ENCODE results near the gene TNFSF18. TPM values are rescaled to one million over a fixed set of nuclear protein-coding genes. Genes with fewer than 3 reads are reported as not detected.

Gene TNFSF18
- total and polyA plus RNA-seq, 4 donors: 0.50 to 1.7 (median 0.91) TPM

DNA sequence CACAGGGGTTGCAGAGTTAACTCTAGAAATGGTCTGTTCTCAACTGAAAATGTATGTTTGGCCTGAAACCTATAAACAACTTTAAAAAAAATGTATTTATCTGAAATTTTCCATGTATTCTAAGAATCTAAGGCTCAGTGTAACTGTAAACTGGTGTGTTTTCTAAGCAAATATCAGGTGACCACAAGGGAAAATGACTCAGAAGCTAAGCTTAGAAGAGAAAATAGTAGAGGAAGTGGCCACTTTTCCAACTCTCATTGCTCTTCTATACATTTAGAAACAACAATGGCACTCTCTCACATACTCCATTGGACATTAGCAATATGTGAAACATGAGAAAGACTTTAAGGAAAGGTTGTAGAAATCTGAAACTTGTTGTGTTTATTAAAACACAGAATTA lies 7.5 kb downstream of the TNFSF18 start:
- no peaks in the 10 kb centered on the region for H3K9me3 ChIP-seq (ENCODE audit: control insufficient read depth, insufficient read depth, low read length)
- no peak overlapping the region for H3K27ac ChIP-seq (ENCODE audit: low read depth, low read length)
- H3K27me3 ChIP-seq (ENCODE audit: control insufficient read depth, insufficient read depth, low read length): no peaks in the 10 kb centered on the region
- no peak for DNase-seq (ENCODE audit: low read depth in 4 of 6, low spot score in 6 of 6)
- H3K4me1 ChIP-seq (ENCODE audit: control insufficient read depth, insufficient read depth, low read length): no peaks in the 10 kb centered on the region
- no peak overlapping the region for H3K4me3 ChIP-seq (ENCODE audit: low read depth, low read length)
- H3K36me3 ChIP-seq (ENCODE audit: control insufficient read depth, insufficient read depth, low read length): no peaks in the 10 kb centered on the region

DNA sequence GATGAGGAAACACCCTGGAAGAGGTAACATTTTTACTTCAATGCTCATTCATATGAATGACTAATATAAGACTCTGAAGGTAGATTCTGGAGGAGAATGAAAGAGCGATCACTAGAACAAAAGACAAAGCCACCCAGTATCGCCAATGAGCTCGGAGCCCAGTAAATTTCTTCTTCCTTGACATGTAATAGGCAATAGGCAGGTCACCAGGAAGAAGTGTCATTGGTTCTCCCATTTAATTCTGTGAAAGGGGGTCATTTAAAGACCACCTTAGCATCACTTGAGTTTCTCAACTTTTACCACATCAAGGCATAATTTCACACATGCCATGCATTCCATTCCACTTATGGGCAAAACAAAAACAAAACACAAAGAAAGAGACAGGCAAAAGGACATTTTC lies 7.9 kb downstream of the TNFSF18 start:
- H3K9me3 ChIP-seq (ENCODE audit: control insufficient read depth, insufficient read depth, low read length): no peaks in the 10 kb centered on the region
- DNase-seq (ENCODE audit: low read depth in 4 of 6, low spot score in 6 of 6): no peak
- no peak overlapping the region for H3K4me3 ChIP-seq (ENCODE audit: low read depth, low read length)
- no peaks in the 10 kb centered on the region for H3K36me3 ChIP-seq (ENCODE audit: control insufficient read depth, insufficient read depth, low read length)
- whole genome bisulfite sequencing (ENCODE audit: insufficient coverage): no CpG with 5 or more reads among the region's 3 CpGs
- H3K27ac ChIP-seq (ENCODE audit: low read depth, low read length): no peak overlapping the region
- H3K4me1 ChIP-seq (ENCODE audit: control insufficient read depth, insufficient read depth, low read length): no peaks in the 10 kb centered on the region
- H3K27me3 ChIP-seq (ENCODE audit: control insufficient read depth, insufficient read depth, low read length): no peaks in the 10 kb centered on the region

DNA sequence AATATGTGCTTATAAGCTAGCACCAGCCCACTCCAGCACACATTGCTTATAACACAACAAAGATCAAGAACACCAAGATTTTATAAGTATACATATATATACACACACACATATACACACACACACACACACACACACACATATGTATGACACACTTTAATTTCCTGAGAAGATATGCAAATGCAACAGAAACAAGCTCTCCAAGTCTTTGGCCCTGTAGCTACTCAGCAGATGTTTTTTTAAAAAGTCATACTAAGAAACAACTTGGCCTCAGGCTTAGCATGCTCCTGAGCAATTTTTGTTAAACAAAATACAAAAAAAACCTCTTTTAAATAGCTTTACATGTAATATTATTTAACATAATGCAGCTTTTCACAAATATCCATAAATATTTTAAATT lies 11.1 kb downstream of the TNFSF18 start:
- no peak overlapping the region for H3K27ac ChIP-seq (ENCODE audit: low read depth, low read length)
- no peaks in the 10 kb centered on the region for H3K27me3 ChIP-seq (ENCODE audit: control insufficient read depth, insufficient read depth, low read length)
- no peak overlapping the region for H3K4me3 ChIP-seq (ENCODE audit: low read depth, low read length)
- H3K36me3 ChIP-seq (ENCODE audit: control insufficient read depth, insufficient read depth, low read length): no peaks in the 10 kb centered on the region
- no peaks in the 10 kb centered on the region for H3K9me3 ChIP-seq (ENCODE audit: control insufficient read depth, insufficient read depth, low read length)
- DNase-seq (ENCODE audit: low read depth in 4 of 6, low spot score in 6 of 6): no peak
- no peaks in the 10 kb centered on the region for H3K4me1 ChIP-seq (ENCODE audit: control insufficient read depth, insufficient read depth, low read length)

DNA sequence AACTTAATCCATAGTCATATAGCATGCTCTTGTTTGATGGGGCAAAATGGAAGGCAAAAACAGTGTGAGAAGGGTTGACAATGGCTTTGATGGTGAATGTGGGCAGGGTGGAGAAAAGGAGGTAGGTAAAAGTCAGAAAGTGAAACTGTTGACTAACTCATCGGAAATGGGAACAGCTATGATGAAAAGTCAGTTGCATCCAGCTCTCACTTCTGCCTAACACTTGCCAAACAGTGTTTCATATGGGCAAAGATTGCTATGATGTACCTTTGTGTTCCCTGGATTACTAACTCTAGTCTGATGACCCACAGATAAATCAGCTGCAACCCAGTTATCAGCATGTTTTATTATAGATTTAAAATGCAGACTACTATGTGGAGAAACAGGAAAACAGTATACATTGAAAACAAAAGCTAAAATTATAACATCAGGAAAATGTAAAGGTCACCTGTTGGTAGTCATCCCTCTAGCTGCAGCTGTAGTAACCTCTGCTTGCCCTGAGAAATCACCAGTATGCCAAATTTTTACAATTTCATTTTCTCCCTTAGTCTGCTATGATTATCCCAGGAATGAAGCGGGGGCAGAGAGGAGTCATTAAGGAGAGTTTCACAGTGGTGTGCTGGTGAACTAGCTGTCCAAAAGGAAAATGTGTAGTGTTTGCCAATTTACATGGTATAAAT lies 11.7 kb downstream of the TNFSF18 start:
- no peaks in the 10 kb centered on the region for H3K27me3 ChIP-seq (ENCODE audit: control insufficient read depth, insufficient read depth, low read length)
- no peaks in the 10 kb centered on the region for H3K9me3 ChIP-seq (ENCODE audit: control insufficient read depth, insufficient read depth, low read length)
- no peak overlapping the region for H3K4me3 ChIP-seq (ENCODE audit: low read depth, low read length)
- H3K4me1 ChIP-seq (ENCODE audit: control insufficient read depth, insufficient read depth, low read length): no peaks in the 10 kb centered on the region
- H3K27ac ChIP-seq (ENCODE audit: low read depth, low read length): no peak overlapping the region
- H3K36me3 ChIP-seq (ENCODE audit: control insufficient read depth, insufficient read depth, low read length): no peaks in the 10 kb centered on the region
- WGBS (ENCODE audit: insufficient coverage): 67% methylated on average over 1 of the region's 2 CpGs
- no peak for DNase-seq (ENCODE audit: low read depth in 4 of 6, low spot score in 6 of 6)

DNA sequence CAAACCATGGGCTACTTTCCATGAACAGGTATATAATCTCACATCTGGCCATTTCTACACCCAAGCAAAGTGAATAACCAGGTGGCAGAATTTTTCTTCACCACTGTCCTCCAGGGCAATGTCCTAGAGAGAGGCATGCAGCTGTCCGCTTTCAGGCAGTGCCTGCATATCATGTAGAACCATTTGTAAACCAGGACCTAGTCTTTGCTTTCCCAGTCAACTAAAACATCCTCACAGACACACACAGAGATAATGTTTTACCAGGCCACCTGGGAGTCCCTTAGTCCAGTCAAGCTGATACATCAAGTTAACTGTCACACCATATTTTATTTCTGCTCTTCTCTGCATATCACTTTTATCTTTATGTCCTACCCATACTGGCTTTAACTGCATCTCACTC lies 26.2 kb downstream of the TNFSF18 start:
- H3K9me3 ChIP-seq (ENCODE audit: control insufficient read depth, insufficient read depth, low read length): peaks cover 2% of the 10 kb centered on the region
- no peaks in the 10 kb centered on the region for H3K4me1 ChIP-seq (ENCODE audit: control insufficient read depth, insufficient read depth, low read length)
- no peaks in the 10 kb centered on the region for H3K27me3 ChIP-seq (ENCODE audit: control insufficient read depth, insufficient read depth, low read length)
- no peaks in the 10 kb centered on the region for H3K36me3 ChIP-seq (ENCODE audit: control insufficient read depth, insufficient read depth, low read length)
- H3K27ac ChIP-seq (ENCODE audit: low read depth, low read length): no peak overlapping the region
- DNase-seq (ENCODE audit: low read depth in 4 of 6, low spot score in 6 of 6): no peak
- H3K4me3 ChIP-seq (ENCODE audit: low read depth, low read length): no peak overlapping the region
- 90% methylated on average over 1 of the region's 1 CpG for WGBS (ENCODE audit: insufficient coverage)

DNA sequence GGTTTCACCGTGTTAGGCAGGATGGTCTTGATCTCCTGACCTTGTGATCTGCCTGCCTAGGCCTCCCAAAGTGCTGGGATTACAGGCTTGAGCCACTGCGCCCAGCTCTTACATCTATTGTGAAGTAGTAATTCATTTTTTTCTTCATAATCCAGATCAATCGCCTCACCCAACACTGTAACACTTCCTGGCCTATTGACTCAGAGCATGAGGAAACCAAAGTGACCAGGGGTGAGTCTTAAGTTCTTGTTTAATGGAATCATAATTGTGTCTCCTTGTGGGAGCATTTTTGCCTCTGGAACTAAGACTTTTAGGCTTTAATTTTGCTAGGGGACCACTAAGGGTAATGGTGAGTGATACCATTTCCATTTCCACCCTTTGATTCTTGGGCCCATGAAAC lies 27.4 kb downstream of the TNFSF18 start:
- no peak overlapping the region for H3K27ac ChIP-seq (ENCODE audit: low read depth, low read length)
- H3K27me3 ChIP-seq (ENCODE audit: control insufficient read depth, insufficient read depth, low read length): no peaks in the 10 kb centered on the region
- H3K4me1 ChIP-seq (ENCODE audit: control insufficient read depth, insufficient read depth, low read length): no peaks in the 10 kb centered on the region
- H3K9me3 ChIP-seq (ENCODE audit: control insufficient read depth, insufficient read depth, low read length): peaks cover 2% of the 10 kb centered on the region
- DNase-seq (ENCODE audit: low read depth in 4 of 6, low spot score in 6 of 6): no peak
- H3K36me3 ChIP-seq (ENCODE audit: control insufficient read depth, insufficient read depth, low read length): no peaks in the 10 kb centered on the region
- H3K4me3 ChIP-seq (ENCODE audit: low read depth, low read length): no peak overlapping the region
- WGBS (ENCODE audit: insufficient coverage): 100% methylated on average over 1 of the region's 3 CpGs

DNA sequence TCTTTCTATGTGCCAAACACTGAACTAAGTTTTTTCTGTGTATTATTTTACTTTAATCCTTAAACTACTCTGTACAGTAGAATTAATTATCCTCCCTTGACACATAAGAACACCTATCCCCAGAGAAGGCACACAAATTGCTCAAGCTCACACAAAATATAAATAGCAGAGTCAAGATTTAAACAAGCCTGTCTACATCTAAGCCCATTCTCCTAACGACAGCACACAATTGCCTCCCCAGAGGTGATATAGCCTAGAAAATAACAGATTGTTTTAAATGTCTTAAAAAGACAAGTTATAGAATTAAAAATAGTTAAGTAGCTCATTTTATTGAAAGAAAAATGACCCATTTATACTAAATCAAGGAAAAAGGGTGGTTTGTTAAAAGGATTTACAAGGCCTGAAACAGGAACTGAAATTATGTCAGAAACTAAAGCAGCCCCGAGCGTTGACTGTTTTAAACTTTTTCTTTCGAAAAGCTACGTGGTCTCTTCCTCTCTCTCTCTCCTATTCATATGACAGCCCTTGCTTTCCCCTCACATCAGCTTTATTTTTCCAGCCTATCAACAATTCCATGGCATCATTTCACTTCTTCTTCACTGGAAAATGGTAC lies 30.5 kb downstream of the TNFSF18 start:
- Histone ChIP-seq H3K27ac (ENCODE audit: low read depth, low read length) (no peak overlapping the region), H3K4me1 (ENCODE audit: control insufficient read depth, insufficient read depth, low read length) (no peaks in the 10 kb centered on the region), H3K4me3 (ENCODE audit: low read depth, low read length) (no peak overlapping the region), H3K27me3 (ENCODE audit: control insufficient read depth, insufficient read depth, low read length) (no peaks in the 10 kb centered on the region), H3K9me3 (ENCODE audit: control insufficient read depth, insufficient read depth, low read length) (peaks cover 2% of the 10 kb centered on the region), H3K36me3 (ENCODE audit: control insufficient read depth, insufficient read depth, low read length) (no peaks in the 10 kb centered on the region)
- DNase-seq (ENCODE audit: low read depth in 4 of 6, low spot score in 6 of 6): no peak
- WGBS (ENCODE audit: insufficient coverage): 85% methylated on average over 4 of the region's 5 CpGs

DNA sequence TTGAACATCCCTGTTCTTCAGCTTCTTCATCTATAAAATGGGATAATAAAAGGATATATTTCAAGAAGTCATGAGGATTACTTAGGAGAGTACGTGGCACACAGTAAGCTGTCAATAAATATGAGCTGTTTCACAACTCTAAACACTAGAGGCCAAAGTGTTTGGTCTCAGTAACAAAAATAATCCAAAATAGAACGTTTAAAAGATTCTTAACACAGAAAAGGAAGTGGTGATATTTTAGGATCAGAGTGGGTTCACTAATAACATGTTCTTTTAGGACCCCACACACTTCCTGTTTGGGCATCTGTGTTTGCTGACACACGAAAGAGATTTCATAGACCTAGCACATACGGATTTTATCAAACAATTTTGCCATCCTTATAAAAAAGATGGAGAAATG lies 32.9 kb downstream of the TNFSF18 start:
- no peak for DNase-seq (ENCODE audit: low read depth in 4 of 6, low spot score in 6 of 6)
- Histone ChIP-seq H3K36me3 (ENCODE audit: control insufficient read depth, insufficient read depth, low read length) (no peaks in the 10 kb centered on the region), H3K27me3 (ENCODE audit: control insufficient read depth, insufficient read depth, low read length) (no peaks in the 10 kb centered on the region), H3K9me3 (ENCODE audit: control insufficient read depth, insufficient read depth, low read length) (peaks cover 2% of the 10 kb centered on the region), H3K27ac (ENCODE audit: low read depth, low read length) (no peak overlapping the region), H3K4me1 (ENCODE audit: control insufficient read depth, insufficient read depth, low read length) (no peaks in the 10 kb centered on the region), H3K4me3 (ENCODE audit: low read depth, low read length) (no peak overlapping the region)
- WGBS (ENCODE audit: insufficient coverage): no CpG with 5 or more reads among the region's 4 CpGs

DNA sequence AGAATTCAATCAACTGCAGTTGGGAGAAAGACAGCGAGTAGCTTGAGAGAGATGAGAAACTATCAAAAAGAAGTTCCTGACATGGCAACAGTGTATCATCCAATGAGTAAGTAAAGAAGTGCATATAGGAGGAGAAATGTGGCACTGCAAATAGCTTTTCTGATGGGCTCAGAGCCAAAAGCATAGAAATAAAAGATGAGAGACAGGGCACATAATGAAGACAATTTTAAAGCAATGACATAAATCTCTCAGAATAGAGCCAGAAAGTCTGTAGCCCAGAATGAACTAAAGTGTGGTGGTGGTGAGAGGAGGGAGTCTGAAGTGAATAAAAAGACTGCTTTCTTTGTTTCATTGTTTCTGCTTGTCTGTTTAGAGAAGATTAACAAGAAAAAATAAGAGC lies 34.3 kb downstream of the TNFSF18 start:
- Histone ChIP-seq H3K27me3 (ENCODE audit: control insufficient read depth, insufficient read depth, low read length) (no peaks in the 10 kb centered on the region), H3K4me3 (ENCODE audit: low read depth, low read length) (no peak overlapping the region), H3K27ac (ENCODE audit: low read depth, low read length) (no peak overlapping the region), H3K36me3 (ENCODE audit: control insufficient read depth, insufficient read depth, low read length) (no peaks in the 10 kb centered on the region), H3K9me3 (ENCODE audit: control insufficient read depth, insufficient read depth, low read length) (peaks cover 2% of the 10 kb centered on the region), H3K4me1 (ENCODE audit: control insufficient read depth, insufficient read depth, low read length) (no peaks in the 10 kb centered on the region)
- WGBS (ENCODE audit: insufficient coverage): 33% methylated on average over 1 of the region's 1 CpG
- peak in 3 of 6 donors; percentile 2 to 53 (median 41) for DNase-seq (ENCODE audit: low read depth in 4 of 6, low spot score in 6 of 6)

DNA sequence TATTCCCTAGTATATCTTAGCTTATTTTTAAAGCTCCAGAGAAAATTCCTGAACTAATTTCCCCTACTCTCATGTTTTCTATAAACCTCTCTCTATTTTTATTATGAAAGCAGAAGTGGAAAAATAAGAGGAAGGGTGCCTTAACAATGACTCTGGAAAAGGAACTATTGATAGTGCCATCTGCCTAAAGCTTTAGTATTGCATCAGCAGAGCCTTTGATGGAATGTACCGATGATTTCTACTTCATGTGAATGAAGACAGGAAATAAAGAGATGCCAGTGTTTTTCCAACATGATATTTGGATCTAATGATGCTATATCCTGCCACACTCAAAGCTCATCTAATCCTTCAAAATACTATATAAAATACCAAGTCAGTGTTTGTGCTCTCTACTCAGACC lies 35.1 kb downstream of the TNFSF18 start:
- no peak for DNase-seq (ENCODE audit: low read depth in 4 of 6, low spot score in 6 of 6)
- no peaks in the 10 kb centered on the region for H3K36me3 ChIP-seq (ENCODE audit: control insufficient read depth, insufficient read depth, low read length)
- no CpG with 5 or more reads among the region's 1 CpG for WGBS (ENCODE audit: insufficient coverage)
- no peaks in the 10 kb centered on the region for H3K27me3 ChIP-seq (ENCODE audit: control insufficient read depth, insufficient read depth, low read length)
- H3K4me3 ChIP-seq (ENCODE audit: low read depth, low read length): no peak overlapping the region
- H3K27ac ChIP-seq (ENCODE audit: low read depth, low read length): no peak overlapping the region
- no peaks in the 10 kb centered on the region for H3K9me3 ChIP-seq (ENCODE audit: control insufficient read depth, insufficient read depth, low read length)
- H3K4me1 ChIP-seq (ENCODE audit: control insufficient read depth, insufficient read depth, low read length): no peaks in the 10 kb centered on the region
